ENCODE data around the gene CDK15. TPM values are rescaled to one million over a fixed set of nuclear protein-coding genes. Genes with fewer than 3 reads are reported as not detected.

CDK15 gene
- total RNA-seq, 1 donor from 2014 or later = 0.07 TPM

DNA sequence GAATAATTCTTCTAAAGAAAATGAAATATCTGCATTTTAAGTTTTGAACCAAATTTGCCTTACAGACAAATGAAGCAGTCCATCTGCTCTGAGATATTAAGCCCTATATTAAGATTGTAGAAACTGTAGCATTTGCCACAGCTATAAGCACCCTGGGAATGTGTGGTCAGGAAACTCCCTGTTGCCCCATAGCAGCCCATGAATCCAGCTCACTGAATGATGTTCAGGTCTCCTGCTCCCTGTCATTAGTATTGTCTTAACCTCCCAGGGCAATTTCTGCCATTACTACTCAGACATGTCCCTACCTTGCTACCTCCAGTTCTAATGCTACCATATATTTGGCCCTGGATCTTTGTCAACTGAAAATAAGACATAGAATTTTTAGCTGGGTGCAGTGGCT, 41.1 kb downstream of the CDK15 start:
- H3K36me3 Mint-ChIP-seq (ENCODE audit: insufficient read depth) = no peaks in the 10 kb centered on the region
- peaks cover 2% of the 10 kb centered on the region for H3K4me1 Mint-ChIP-seq (ENCODE audit: low read depth)
- no peaks in the 10 kb centered on the region for H3K9me3 Mint-ChIP-seq (ENCODE audit: low read depth)
- no peak for DNase-seq (ENCODE audit: low spot score, unreplicated experiment)
- no peaks in the 10 kb centered on the region for H3K27me3 Mint-ChIP-seq
- TF ChIP-seq, protein P1, sequence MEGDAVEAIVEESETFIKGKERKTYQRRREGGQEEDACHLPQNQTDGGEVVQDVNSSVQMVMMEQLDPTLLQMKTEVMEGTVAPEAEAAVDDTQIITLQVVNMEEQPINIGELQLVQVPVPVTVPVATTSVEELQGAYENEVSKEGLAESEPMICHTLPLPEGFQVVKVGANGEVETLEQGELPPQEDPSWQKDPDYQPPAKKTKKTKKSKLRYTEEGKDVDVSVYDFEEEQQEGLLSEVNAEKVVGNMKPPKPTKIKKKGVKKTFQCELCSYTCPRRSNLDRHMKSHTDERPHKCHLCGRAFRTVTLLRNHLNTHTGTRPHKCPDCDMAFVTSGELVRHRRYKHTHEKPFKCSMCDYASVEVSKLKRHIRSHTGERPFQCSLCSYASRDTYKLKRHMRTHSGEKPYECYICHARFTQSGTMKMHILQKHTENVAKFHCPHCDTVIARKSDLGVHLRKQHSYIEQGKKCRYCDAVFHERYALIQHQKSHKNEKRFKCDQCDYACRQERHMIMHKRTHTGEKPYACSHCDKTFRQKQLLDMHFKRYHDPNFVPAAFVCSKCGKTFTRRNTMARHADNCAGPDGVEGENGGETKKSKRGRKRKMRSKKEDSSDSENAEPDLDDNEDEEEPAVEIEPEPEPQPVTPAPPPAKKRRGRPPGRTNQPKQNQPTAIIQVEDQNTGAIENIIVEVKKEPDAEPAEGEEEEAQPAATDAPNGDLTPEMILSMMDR (IDR thresholded peaks at IDR 0.05; ENCODE audit: unreplicated experiment) = no peak
- H3K27ac Mint-ChIP-seq = no peak overlapping the region
- H3K4me3 Mint-ChIP-seq (ENCODE audit: low read depth) = no peak overlapping the region

DNA sequence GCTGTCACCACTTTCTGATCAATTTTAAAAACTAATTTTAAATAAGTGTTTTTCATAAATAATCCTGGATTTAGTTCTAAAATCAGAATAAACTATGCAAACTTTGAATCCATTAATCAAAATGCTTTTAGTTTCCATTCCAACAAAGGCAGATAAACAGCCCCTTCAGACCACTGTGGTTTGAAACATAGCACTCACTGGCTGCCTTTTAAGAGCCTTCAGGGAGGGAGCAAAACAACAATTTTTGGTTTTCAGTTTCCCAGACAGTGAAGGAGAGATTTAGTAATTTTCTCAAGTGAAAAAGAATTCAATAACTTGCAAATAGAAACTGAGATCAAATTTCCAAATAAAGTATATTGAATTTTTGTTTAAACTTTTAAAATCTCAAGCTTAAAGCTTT, 46.1 kb downstream of the CDK15 start:
- TF ChIP-seq, protein P1 (IDR thresholded peaks at IDR 0.05; ENCODE audit: unreplicated experiment) = no peak
- H3K27ac Mint-ChIP-seq = no peak overlapping the region

DNA sequence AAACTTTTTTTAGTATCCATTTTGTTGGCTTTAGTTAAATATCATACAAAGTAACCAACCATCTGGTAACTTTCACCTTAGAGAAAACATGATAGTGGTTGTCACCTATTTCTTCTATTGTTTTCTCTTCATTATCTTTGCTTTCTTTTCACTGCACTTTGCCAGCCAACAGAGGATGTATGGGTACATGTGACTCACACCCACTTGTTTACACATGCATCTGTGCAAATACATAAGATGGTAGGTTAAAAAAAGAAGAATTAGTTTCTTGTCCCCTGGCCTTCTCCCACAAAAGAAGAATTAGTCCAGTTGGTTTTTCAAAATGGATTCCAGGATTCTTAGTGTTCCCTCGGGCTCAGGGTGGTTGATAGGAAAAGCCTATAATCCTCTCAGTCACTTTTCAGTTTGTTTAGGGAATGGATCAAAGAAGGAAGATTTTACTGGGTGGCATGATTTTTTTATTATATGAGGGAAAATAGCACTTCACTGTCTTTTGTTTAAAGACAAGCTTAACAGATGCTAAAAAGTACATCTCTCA, 46.6 kb downstream of the CDK15 start:
- Mint-ChIP-seq H3K36me3 (ENCODE audit: insufficient read depth) (no peaks in the 10 kb centered on the region), H3K9me3 (ENCODE audit: low read depth) (no peaks in the 10 kb centered on the region), H3K4me1 (ENCODE audit: low read depth) (peaks cover 13% of the 10 kb centered on the region), H3K27ac (no peak overlapping the region), H3K27me3 (no peaks in the 10 kb centered on the region), H3K4me3 (ENCODE audit: low read depth) (no peak overlapping the region)
- TF ChIP-seq, protein P1 (IDR thresholded peaks at IDR 0.05; ENCODE audit: unreplicated experiment) = no peak
- DNase-seq (ENCODE audit: low spot score, unreplicated experiment) = no peak

More for the DNA sequence above, 46.1 kb downstream of the CDK15 start:
- H3K4me3 Mint-ChIP-seq (ENCODE audit: low read depth) = no peak overlapping the region
- peaks cover 9% of the 10 kb centered on the region for H3K4me1 Mint-ChIP-seq (ENCODE audit: low read depth)
- DNase-seq (ENCODE audit: low spot score, unreplicated experiment) = no peak
- H3K27me3 Mint-ChIP-seq = no peaks in the 10 kb centered on the region
- H3K36me3 Mint-ChIP-seq (ENCODE audit: insufficient read depth) = no peaks in the 10 kb centered on the region
- H3K9me3 Mint-ChIP-seq (ENCODE audit: low read depth) = no peaks in the 10 kb centered on the region

DNA sequence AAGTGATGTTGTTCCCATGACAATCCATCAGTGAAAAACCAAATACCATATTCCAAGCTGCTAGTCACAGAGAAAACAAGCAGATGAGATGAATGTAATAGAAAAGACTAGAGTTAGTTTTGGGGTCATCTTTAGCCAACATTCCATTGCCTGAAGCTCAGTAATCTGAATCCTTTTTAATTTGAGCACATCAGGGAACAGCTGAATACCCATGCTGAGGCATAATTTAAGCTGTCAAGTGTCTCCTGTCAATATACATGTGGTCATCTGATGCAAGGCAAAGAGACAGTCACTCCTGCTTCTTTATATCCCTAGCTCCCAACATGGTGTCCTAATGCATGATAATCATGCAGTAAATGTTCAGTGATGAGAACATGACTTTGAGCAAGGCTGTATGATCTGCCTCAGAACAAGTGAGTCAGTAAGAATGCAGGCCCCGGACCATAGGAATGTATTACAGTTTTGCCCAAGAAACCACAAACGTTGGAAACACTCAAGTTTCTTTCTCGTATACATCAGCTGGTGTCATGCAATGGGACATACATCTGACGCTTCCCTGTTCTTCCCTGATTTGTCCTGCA, 48.0 kb downstream of the CDK15 start:
- Mint-ChIP-seq H3K4me3 (ENCODE audit: low read depth) (no peak overlapping the region), H3K9me3 (ENCODE audit: low read depth) (no peaks in the 10 kb centered on the region), H3K27ac (no peak overlapping the region), H3K36me3 (ENCODE audit: insufficient read depth) (no peaks in the 10 kb centered on the region), H3K4me1 (ENCODE audit: low read depth) (peaks cover 25% of the 10 kb centered on the region), H3K27me3 (no peaks in the 10 kb centered on the region)
- TF ChIP-seq, protein P1 (IDR thresholded peaks at IDR 0.05; ENCODE audit: unreplicated experiment) = no peak
- DNase-seq (ENCODE audit: low spot score, unreplicated experiment) = no peak

DNA sequence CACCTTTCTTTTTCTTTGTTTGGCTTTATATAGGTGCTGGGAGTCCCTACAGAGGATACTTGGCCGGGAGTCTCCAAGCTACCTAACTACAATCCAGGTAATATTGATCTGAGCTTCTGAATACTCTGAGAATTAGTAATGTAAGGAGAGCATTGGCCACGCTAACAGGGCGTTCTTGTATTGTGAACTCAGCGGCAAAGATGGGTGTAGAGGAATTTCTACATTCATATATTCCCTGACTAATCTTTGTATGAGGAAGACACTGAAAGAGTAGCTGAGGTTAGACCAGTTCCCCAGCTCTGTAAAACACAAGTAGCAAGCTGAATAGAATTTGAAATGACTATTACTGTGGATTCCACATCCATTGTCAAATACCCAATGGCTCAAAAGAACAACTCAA, 48.5 kb downstream of the CDK15 start:
- Mint-ChIP-seq H3K4me3 (ENCODE audit: low read depth) (no peak overlapping the region), H3K27ac (no peak overlapping the region), H3K9me3 (ENCODE audit: low read depth) (no peaks in the 10 kb centered on the region), H3K27me3 (no peaks in the 10 kb centered on the region), H3K4me1 (ENCODE audit: low read depth) (peaks cover 28% of the 10 kb centered on the region), H3K36me3 (ENCODE audit: insufficient read depth) (no peaks in the 10 kb centered on the region)
- DNase-seq (ENCODE audit: low spot score, unreplicated experiment) = no peak
- TF ChIP-seq, protein P1 (IDR thresholded peaks at IDR 0.05; ENCODE audit: unreplicated experiment) = no peak
